ENCODE data around the gene TPO.

- TF ChIP-seq YY1 (IDR thresholded peaks at IDR 0.05) = no peak
- TF ChIP-seq GABPA (IDR thresholded peaks at IDR 0.05 in 1 of 2, conservative IDR thresholded peaks at IDR 0.05 in 1 of 2) = no peak
- TF ChIP-seq CTCF (IDR thresholded peaks at IDR 0.05; ENCODE audit: low read depth, low read length, missing input control) = no peak
- no peak for TF ChIP-seq SP1 (IDR thresholded peaks at IDR 0.05)
- TF ChIP-seq MAX (IDR thresholded peaks at IDR 0.05) = no peak
- no peak for TF ChIP-seq TAF1 (conservative IDR thresholded peaks at IDR 0.05)
- TF ChIP-seq EGR1 (IDR thresholded peaks at IDR 0.05; ENCODE audit: low read depth in 2 of 2) = no peak
- no peak for TF ChIP-seq REST (IDR thresholded peaks at IDR 0.05)
- no peak for TF ChIP-seq RAD21 (IDR thresholded peaks at IDR 0.05)
These were observed 98.2 kb downstream of the TPO start for GRCh38 chr2:1511455-1511854.

All from liver (tissue), 3 donors.